Uterus (tissue), 4 donors: ENCODE results near the gene PWP2. TPM values are rescaled to one million over a fixed set of nuclear protein-coding genes. Genes with fewer than 3 reads are reported as not detected.
"Not testable (repeated sequence)": the region's sequence is repeated elsewhere in the genome, so short reads cannot be mapped to it uniquely, and the experiment has no call there.

Source experiments
- DNase-seq, 2 donors: peaks; one replicate each; pipeline ENCODE4 v3.0.0-alpha.2; 2019 to 2020
- H3K27ac ChIP-seq, 2 donors: fragments of 200-600 bp; sonication (generic); 1 replicate in 1 of 2; 2 replicates in 1 of 2; pipeline ENCODE4 v1.5.1; 2016 to 2018
- H3K27me3 ChIP-seq, 2 donors: fragments of 200-600 bp; sonication (generic); one replicate each; pipeline ENCODE4 v1.5.1; 2018 to 2019; ENCODE audit warnings: control low read depth in 1 of 2
- H3K36me3 ChIP-seq, 2 donors: fragments of 200-600 bp; sonication (generic); one replicate each; pipeline ENCODE4 v1.5.1; 2019; ENCODE audit warnings: control low read depth in 1 of 2
- H3K4me1 ChIP-seq, 2 donors: fragments of 200-600 bp; sonication (generic); one replicate each; pipeline ENCODE4 v1.5.1; 2018 to 2019; ENCODE audit warnings: control low read depth in 1 of 2
- H3K4me3 ChIP-seq, 2 donors: fragments of 200-600 bp; sonication (generic); 1 replicate in 1 of 2; 2 replicates in 1 of 2; pipeline ENCODE4 v1.5.1; 2018 to 2019; ENCODE audit warnings: mild to moderate bottlenecking in 1 of 2
- H3K9me3 ChIP-seq, 2 donors: fragments of 200-600 bp; sonication (generic); one replicate each; pipeline ENCODE4 v1.5.1; 2019; ENCODE audit warnings: control low read depth in 1 of 2
- POLR2A ChIP-seq, 2 donors: fragments of 450-650 bp; IDR thresholded peaks; one replicate each; pipeline ENCODE4 v1.6.1; 2016; ENCODE audit warnings: antibody characterized with exemption in 2 of 2, mild to moderate bottlenecking in 1 of 2, moderate library complexity in 1 of 2
- intact Hi-C: fragments of 100-400 bp; cut with DNase I; formaldehyde crosslinking; loops from one replicate; pipeline ENCODE4 v1.15.1; 2023; ENCODE audit warnings: low total_unique reads
- total RNA-seq, 4 donors: library from RNA; depleted of rRNA in 3 of 4; stranded (reverse); fragments of >200 nt in 3 of 4; gene quantifications; one replicate each; pipeline versions ENCODE4 v1.1.0 to v1.2.4, GENCODE V29; 2014 to 2023
- TF ChIP-seq, protein P1 (sequence below), 4 experiments: fragments of 200-600 bp in 2 of 4; fragments of 450-650 bp in 2 of 4; sonication (generic) in 2 of 4; IDR thresholded peaks; one replicate each; pipeline ENCODE4 v1.5.1; 2016 to 2019; ENCODE audit warnings: antibody characterized with exemption in 4 of 4, mild to moderate bottlenecking in 2 of 4, moderate library complexity in 1 of 4
- donor health status: DM: yes; HTN: yes; CAD: no.

The PWP2 gene
- total RNA-seq: 1 to 10 TPM in 3 of 4 donors, not detected in 1; 5.2 to 9.1 (median 6.5) TPM

DNA sequence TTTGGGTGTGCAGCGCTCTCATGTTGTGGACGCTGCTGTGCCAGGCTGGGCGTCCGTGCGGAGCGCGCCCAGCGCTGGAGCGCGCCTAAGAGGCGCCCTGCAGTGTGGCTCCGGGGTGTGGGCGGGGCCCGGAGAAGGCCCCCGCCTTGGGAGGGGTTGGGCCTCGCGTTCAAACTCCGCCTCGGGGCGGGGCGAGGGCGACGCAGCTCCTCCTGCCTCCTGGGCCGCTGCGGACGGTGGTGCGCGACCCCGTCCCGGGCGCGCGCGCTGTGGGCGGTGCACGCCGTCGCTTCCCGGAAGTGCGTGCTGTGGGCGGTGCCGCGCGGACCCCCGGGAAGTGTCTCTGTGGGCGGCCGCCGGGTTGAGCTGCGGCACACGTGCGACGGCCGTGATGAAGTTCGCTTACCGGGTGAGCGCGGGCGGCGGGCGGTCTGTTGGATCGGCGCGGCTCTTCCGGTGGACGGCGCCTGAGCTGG lies at the start of gene PWP2:
TSS of gene PWP2 (plus strand) at position 374 of the 476 bp plus-strand sequence. CDS start at position 392, 18 bp downstream.
- intact Hi-C loops, H3K27me3 ChIP-seq, H3K36me3 ChIP-seq, H3K9me3 ChIP-seq, H3K4me1 ChIP-seq: not testable (repeated sequence)
- peak; percentile 20 to 25 for DNase-seq
- Histone ChIP-seq H3K27ac (peak within 1 kb of the TSS in 1 of 2 donors; percentile 42), H3K4me3 (peak within 1 kb of the TSS in 1 of 2 donors; percentile 40)

DNA sequence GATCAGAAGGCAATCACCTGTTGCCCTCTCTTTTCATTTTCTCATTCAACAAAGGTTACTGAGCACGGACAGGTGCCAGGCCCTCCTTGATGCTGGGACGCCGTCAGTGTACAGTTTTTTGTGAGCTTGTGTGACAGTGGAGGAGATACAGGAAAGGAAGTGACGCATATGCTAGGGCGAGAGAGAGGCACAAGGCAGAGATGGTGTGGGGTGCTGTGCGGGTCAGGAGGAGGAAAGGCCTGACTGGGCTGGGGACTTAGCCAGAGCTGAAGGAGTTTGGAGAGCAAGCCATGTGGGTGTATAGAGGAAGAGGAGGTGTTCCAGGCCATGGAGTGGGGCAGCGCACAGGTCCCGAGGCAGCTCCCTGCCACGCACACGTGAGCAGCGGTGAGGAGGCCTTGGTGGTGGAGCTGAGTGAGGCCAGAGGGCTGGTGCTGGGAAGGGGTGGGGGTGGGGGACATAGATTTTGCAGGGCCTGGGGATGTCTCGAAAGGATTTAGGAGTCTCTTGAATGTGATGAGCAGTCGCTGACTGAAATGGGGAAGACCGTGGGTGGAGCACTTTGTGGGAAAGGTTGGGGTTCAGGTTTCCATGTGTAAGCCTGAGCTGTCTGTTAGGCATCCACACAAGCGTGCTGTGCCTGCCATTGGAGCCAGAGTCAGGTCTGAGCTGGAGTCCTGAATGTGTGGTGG lies 49.1 kb upstream of the PWP2 start:
- no peak for DNase-seq
- no peak overlapping the region for H3K4me3 ChIP-seq
- no peaks in the 10 kb centered on the region for H3K27me3 ChIP-seq
- H3K9me3 ChIP-seq: no peaks in the 10 kb centered on the region
- no peaks in the 10 kb centered on the region for H3K4me1 ChIP-seq
- no peaks in the 10 kb centered on the region for H3K36me3 ChIP-seq
- no peak for TF ChIP-seq POLR2A (IDR thresholded peaks at IDR 0.05)
- TF ChIP-seq, protein P1, sequence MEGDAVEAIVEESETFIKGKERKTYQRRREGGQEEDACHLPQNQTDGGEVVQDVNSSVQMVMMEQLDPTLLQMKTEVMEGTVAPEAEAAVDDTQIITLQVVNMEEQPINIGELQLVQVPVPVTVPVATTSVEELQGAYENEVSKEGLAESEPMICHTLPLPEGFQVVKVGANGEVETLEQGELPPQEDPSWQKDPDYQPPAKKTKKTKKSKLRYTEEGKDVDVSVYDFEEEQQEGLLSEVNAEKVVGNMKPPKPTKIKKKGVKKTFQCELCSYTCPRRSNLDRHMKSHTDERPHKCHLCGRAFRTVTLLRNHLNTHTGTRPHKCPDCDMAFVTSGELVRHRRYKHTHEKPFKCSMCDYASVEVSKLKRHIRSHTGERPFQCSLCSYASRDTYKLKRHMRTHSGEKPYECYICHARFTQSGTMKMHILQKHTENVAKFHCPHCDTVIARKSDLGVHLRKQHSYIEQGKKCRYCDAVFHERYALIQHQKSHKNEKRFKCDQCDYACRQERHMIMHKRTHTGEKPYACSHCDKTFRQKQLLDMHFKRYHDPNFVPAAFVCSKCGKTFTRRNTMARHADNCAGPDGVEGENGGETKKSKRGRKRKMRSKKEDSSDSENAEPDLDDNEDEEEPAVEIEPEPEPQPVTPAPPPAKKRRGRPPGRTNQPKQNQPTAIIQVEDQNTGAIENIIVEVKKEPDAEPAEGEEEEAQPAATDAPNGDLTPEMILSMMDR (IDR thresholded peaks at IDR 0.05): no peak
- intact Hi-C loops: no loop called here
- no peak overlapping the region for H3K27ac ChIP-seq

DNA sequence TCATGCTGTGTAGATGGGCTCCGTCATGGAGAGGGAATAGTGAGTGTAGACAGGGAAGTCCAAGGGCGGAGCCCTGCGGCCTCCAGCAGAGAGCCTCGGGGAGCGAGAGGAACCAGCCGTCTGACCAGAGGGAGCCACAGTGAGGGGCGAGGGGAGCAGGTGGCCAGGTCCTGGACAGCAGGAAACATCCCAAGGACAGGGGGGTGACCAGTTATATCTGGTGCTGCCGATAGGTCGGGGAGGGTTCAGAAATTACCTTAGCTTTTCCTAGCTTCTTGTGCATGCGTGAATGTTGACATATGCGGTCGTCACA lies 48.6 kb upstream of the PWP2 start:
- intact Hi-C loops: no loop called here
- H3K4me3 ChIP-seq: no peak overlapping the region
- H3K27ac ChIP-seq: no peak overlapping the region
- no peaks in the 10 kb centered on the region for H3K27me3 ChIP-seq
- no peaks in the 10 kb centered on the region for H3K4me1 ChIP-seq
- H3K9me3 ChIP-seq: no peaks in the 10 kb centered on the region
- no peak for DNase-seq
- TF ChIP-seq POLR2A (IDR thresholded peaks at IDR 0.05): no peak
- TF ChIP-seq, protein P1 (IDR thresholded peaks at IDR 0.05): no peak
- no peaks in the 10 kb centered on the region for H3K36me3 ChIP-seq

DNA sequence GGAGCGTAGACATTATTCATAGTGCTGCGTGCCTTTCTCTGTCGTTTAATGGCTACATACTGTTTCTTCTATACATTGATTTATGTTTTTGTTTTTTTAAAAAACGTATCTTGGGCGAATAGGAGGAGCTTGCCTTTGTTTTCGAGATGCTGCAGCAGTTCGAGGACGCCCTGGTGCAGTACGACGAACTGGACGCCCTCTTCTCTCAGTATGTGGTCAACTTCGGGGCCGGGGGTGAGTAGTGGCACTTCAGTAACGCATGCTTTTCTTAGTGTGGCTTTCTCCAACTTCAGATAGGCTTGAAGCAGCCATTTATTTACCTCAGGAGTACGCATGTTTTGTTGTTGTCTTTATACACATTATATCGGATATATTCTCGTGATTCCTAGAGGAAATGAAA lies 48.2 kb upstream of the PWP2 start:
- H3K27ac ChIP-seq: no peak overlapping the region
- H3K4me1 ChIP-seq: no peaks in the 10 kb centered on the region
- H3K9me3 ChIP-seq: no peaks in the 10 kb centered on the region
- H3K27me3 ChIP-seq: no peaks in the 10 kb centered on the region
- H3K4me3 ChIP-seq: no peak overlapping the region
- intact Hi-C loops: no loop called here
- no peak for TF ChIP-seq POLR2A (IDR thresholded peaks at IDR 0.05)
- DNase-seq: no peak
- no peaks in the 10 kb centered on the region for H3K36me3 ChIP-seq

DNA sequence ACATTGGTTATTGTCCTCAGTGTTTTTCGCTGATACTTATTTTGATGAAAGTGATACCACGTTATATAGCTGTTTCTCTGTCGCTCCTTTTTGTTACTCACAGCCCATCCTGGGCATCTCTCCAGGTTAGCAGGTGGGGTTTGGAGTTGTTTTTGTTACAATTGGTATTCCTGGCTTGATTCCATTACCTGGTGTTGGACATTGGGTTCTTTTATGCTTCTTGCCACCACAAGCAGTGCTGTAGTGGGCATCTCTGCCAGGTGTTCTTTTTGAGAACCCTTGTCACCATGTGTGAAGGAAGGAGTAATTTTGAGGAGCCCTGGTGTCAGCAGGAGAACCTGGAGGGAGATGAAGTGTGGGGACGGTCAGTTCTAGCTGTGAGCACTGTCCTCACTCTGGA lies 47.5 kb upstream of the PWP2 start:
- Histone ChIP-seq H3K27me3 (no peaks in the 10 kb centered on the region), H3K27ac (no peak overlapping the region), H3K4me3 (no peak overlapping the region), H3K36me3 (no peaks in the 10 kb centered on the region), H3K9me3 (no peaks in the 10 kb centered on the region), H3K4me1 (no peaks in the 10 kb centered on the region)
- no peak for DNase-seq
- intact Hi-C loops: no loop called here
- TF ChIP-seq, protein P1 (IDR thresholded peaks at IDR 0.05): no peak
- no peak for TF ChIP-seq POLR2A (IDR thresholded peaks at IDR 0.05)

DNA sequence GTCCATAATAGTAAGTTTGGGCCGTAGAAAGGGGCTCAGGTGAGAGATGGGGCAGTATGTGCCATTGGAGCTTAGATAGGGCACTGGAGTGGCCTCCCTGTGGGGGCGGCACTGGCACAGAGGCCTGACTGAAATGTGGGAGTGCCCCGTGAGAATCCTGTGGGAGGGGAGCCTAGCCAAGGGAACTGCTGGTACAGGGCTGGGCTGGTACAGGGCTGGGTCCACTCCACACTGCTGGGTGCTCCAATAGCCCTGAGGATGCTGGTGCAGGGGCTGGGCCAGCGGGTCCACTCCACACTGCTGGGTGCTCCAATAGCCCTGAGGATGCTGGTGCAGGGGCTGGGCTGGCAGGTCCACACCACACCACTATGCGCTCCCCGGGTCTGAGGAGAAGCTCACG lies 44.8 kb upstream of the PWP2 start:
- no peak for TF ChIP-seq POLR2A (IDR thresholded peaks at IDR 0.05)
- TF ChIP-seq, protein P1 (IDR thresholded peaks at IDR 0.05): no peak
- no peak overlapping the region for H3K4me3 ChIP-seq
- no peak overlapping the region for H3K27ac ChIP-seq
- H3K36me3 ChIP-seq: no peaks in the 10 kb centered on the region
- no peaks in the 10 kb centered on the region for H3K27me3 ChIP-seq
- DNase-seq: no peak
- H3K4me1 ChIP-seq: no peaks in the 10 kb centered on the region
- intact Hi-C loops: no loop called here
- H3K9me3 ChIP-seq: no peaks in the 10 kb centered on the region
